SK-N-SH (cell line): Measurements from ENCODE around the gene APLP2. TPM values are rescaled to one million over a fixed set of nuclear protein-coding genes. Genes with fewer than 3 reads are reported as not detected.

ENCODE experiments used
- CTCF ChIA-PET: fragments of 300-600, 350-600 bp; formaldehyde crosslinking; extraction: SDS; loops from one replicate; lab custom pipeline; 2021; lab: Yijun Ruan, JAX
- POLR2A ChIA-PET: fragments of 350-600 bp; sonication (Branson Sonifier 250); formaldehyde crosslinking; extraction: SDS; loops from one replicate; lab custom pipeline; 2020; ENCODE audit warnings: antibody characterized with exemption, inconsistent platforms; lab: Yijun Ruan, JAX
- DNase-seq: peaks from one replicate; pipeline ENCODE4 v3.0.0; 2012
- H2AFZ ChIP-seq: fragments of 200-600 bp; sonication (generic); 2 replicates; pipeline ENCODE4 v1.8.1; 2016; ENCODE audit warnings: antibody characterized with exemption, mild to moderate bottlenecking, low read depth
- H3F3A ChIP-seq: fragments of 200-600 bp; sonication (generic); replicated peaks from 2 replicates; pipeline ENCODE3; 2016; ENCODE audit warnings: antibody characterized with exemption, mild to moderate bottlenecking; ENCODE audit not compliant: insufficient read depth
- H3K27ac ChIP-seq, 2 experiments: fragments of 200-500 bp in 1 of 2; fragments of 200-600 bp in 1 of 2; sonication (Bioruptor generic) in 1 of 2; sonication (generic), shearing (Covaris generic) in 1 of 2; 2 replicates each; pipeline versions ENCODE4 v1.5.1 to v1.6.1; 2014 to 2016; ENCODE audit warnings: low read depth in 2 of 2, inconsistent platforms in 1 of 2, low read length in 1 of 2, mild to moderate bottlenecking in 1 of 2, mixed read lengths in 1 of 2
- H3K27me3 ChIP-seq: fragments of 200-600 bp; sonication (generic), shearing (Covaris generic); 2 replicates; pipeline ENCODE4 v1.6.1; 2016; ENCODE audit warnings: mixed run types; ENCODE audit not compliant: insufficient read depth
- H3K36me3 ChIP-seq, 2 experiments: fragments of 200-500 bp in 1 of 2; fragments of 200-600 bp in 1 of 2; sonication (Bioruptor generic) in 1 of 2; sonication (generic) in 1 of 2; replicated peaks in 1 of 2; 2 replicates each; pipeline versions ENCODE3 to v1.5.1; 2014 to 2016; ENCODE audit warnings: low read length in 1 of 2, mild to moderate bottlenecking in 1 of 2; ENCODE audit not compliant: insufficient read depth in 2 of 2, control insufficient read depth in 1 of 2
- H3K4me1 ChIP-seq, 2 experiments: fragments of 200-500 bp in 1 of 2; fragments of 200-600 bp in 1 of 2; sonication (Bioruptor generic) in 1 of 2; sonication (generic), shearing (Covaris generic) in 1 of 2; 2 replicates each; pipeline versions ENCODE4 v1.5.1 to v1.6.1; 2014 to 2016; ENCODE audit warnings: low read depth in 1 of 2, low read length in 1 of 2, mixed run types in 1 of 2; ENCODE audit not compliant: insufficient read depth in 2 of 2, control insufficient read depth in 1 of 2
- H3K4me2 ChIP-seq: fragments of 200-600 bp; sonication (generic), shearing (Covaris generic); 2 replicates; pipeline ENCODE4 v1.6.1; 2017; ENCODE audit warnings: mixed run types
- H3K4me3 ChIP-seq, 2 experiments: fragments of 200-500 bp in 1 of 2; fragments of 200-600 bp in 1 of 2; sonication (Bioruptor generic) in 1 of 2; sonication (generic), shearing (Covaris generic) in 1 of 2; 2 replicates each; pipeline versions ENCODE4 v1.5.1 to v1.8.1; 2014 to 2016; ENCODE audit warnings: low read depth in 2 of 2, inconsistent platforms in 1 of 2, low read length in 1 of 2, mild to moderate bottlenecking in 1 of 2, mixed read lengths in 1 of 2, moderate library complexity in 1 of 2
- H3K79me2 ChIP-seq: fragments of 200-600 bp; sonication (generic); 2 replicates; pipeline ENCODE4 v1.8.1; 2017; ENCODE audit warnings: mild to moderate bottlenecking; ENCODE audit not compliant: insufficient read depth
- H3K9ac ChIP-seq: fragments of 200-600 bp; sonication (generic); 2 replicates; pipeline ENCODE4 v1.6.1; 2017; ENCODE audit warnings: mixed run types
- H3K9me2 ChIP-seq: fragments of 200-600 bp; sonication (generic); 2 replicates; pipeline ENCODE4 v1.6.1; 2017; ENCODE audit warnings: mixed run types
- H3K9me3 ChIP-seq: fragments of 200-600 bp; sonication (generic); 2 replicates; pipeline ENCODE4 v1.6.1; 2017; ENCODE audit warnings: mixed run types, mild to moderate bottlenecking, moderate library complexity
- H4K20me1 ChIP-seq: fragments of 200-600 bp; sonication (generic); 2 replicates; pipeline ENCODE4 v1.6.1; 2017; ENCODE audit warnings: mild to moderate bottlenecking, mixed run types; ENCODE audit not compliant: insufficient read depth
- CHD2 ChIP-seq: fragments of 150-350 bp; IDR thresholded peaks from 2 replicates; pipeline ENCODE4 v1.6.1; 2018; ENCODE audit warnings: low read length; ENCODE audit not compliant: partially characterized antibody
- CTCF ChIP-seq: fragments of 200-600 bp; sonication (generic); IDR thresholded peaks from 2 replicates; pipeline ENCODE4 v1.6.1; 2017; ENCODE audit warnings: antibody characterized with exemption, mild to moderate bottlenecking, moderate library complexity
- FOXM1 ChIP-seq: IDR thresholded peaks from 2 replicates; pipeline ENCODE4 v1.4.0; 2012; ENCODE audit warnings: low read depth, mild to moderate bottlenecking
- MXI1 ChIP-seq: IDR thresholded peaks from 2 replicates; pipeline ENCODE4 v1.6.1; 2012; ENCODE audit warnings: mild to moderate bottlenecking, low read depth, low read length, improper control_type of control experiment
- POLR2AphosphoS5 ChIP-seq: IDR thresholded peaks from 2 replicates; pipeline ENCODE4 v1.6.1; 2012; ENCODE audit warnings: low read depth, low read length
- RFX5 ChIP-seq: IDR thresholded peaks from 2 replicates; pipeline ENCODE4 v1.6.1; 2012; ENCODE audit warnings: mild to moderate bottlenecking, improper control_type of control experiment, low read length
- SMC3 ChIP-seq: IDR thresholded peaks from 2 replicates; pipeline ENCODE4 v1.6.1; 2012; ENCODE audit warnings: low read depth, low read length, improper control_type of control experiment
- USF1 ChIP-seq: IDR thresholded peaks from 2 replicates; pipeline ENCODE4 v1.4.0; 2012; ENCODE audit warnings: low read depth, borderline replicate concordance
- YY1 ChIP-seq: IDR thresholded peaks from 2 replicates; pipeline ENCODE4 v1.4.0; 2012; ENCODE audit warnings: low read depth, mild to moderate bottlenecking
- WGBS: methylation state at CpG from one replicate; pipeline ENCODE4 v1.1.6; 2017; ENCODE audit warnings: low lambda C conversion rate; 5-methylcytosine and 5-hydroxymethylcytosine counted together
- polyA plus RNA-seq, 3 experiments: library from polyadenylated mRNA; depleted of rRNA; stranded (reverse); fragments of >200 nt; gene quantifications; 2 replicates each; pipeline ENCODE4 v1.2.3, GENCODE V29; 2012
- TF ChIP-seq, protein P1 (sequence below): IDR thresholded peaks from 2 replicates; pipeline ENCODE4 v1.6.1; 2012; ENCODE audit warnings: mild to moderate bottlenecking, low read depth, low read length, moderate library complexity
- TF ChIP-seq, protein P2 (sequence below): IDR thresholded peaks from 2 replicates; pipeline ENCODE4; 2012
- TF ChIP-seq, protein P3 (sequence below): IDR thresholded peaks from 2 replicates; pipeline ENCODE4 v1.4.0; 2012; ENCODE audit warnings: low read depth, borderline replicate concordance
- TF ChIP-seq, protein P4 (sequence below): fragments of 150-350 bp; IDR thresholded peaks from 2 replicates; pipeline ENCODE4 v1.6.1; 2016; ENCODE audit warnings: mild to moderate bottlenecking, low read depth, low read length

The APLP2 gene
- polyA plus RNA-seq, 1 of the 3 experiments (the other 2 are of a cell fraction) = 424 TPM

- Histone ChIP-seq H2AFZ (no peak overlapping the region), H3K4me2 (no peak overlapping the region), H3K27ac (no peak overlapping the region), H3F3A (peaks cover 10% of the 10 kb centered on the region), H3K4me3 (no peak overlapping the region), H3K9ac (no peak overlapping the region), H3K36me3 (peaks cover 46 to 51% of the 10 kb centered on the region in 2 experiments), H3K27me3 (no peaks in the 10 kb centered on the region), H3K4me1 (peaks cover 0 to under 1% of the 10 kb centered on the region in 2 experiments; a peak in 1 of 4 replicates), H3K9me3 (no peaks in the 10 kb centered on the region), H3K9me2 (no peaks in the 10 kb centered on the region), H3K79me2 (peaks cover 72% of the 10 kb centered on the region), H4K20me1 (peaks cover 86% of the 10 kb centered on the region)
- ChIA-PET CTCF (interaction anchor here (3.4 kb wide), 1 partner anchor 11 kb away, joined by 21 read pairs; no protein-coding TSS in a partner anchor), POLR2A (no interaction called here)
- WGBS = 94% methylated on average over 5 of the region's 5 CpGs
- no peak for DNase-seq
- TF ChIP-seq RFX5 = no peak
- TF ChIP-seq, protein P1, sequence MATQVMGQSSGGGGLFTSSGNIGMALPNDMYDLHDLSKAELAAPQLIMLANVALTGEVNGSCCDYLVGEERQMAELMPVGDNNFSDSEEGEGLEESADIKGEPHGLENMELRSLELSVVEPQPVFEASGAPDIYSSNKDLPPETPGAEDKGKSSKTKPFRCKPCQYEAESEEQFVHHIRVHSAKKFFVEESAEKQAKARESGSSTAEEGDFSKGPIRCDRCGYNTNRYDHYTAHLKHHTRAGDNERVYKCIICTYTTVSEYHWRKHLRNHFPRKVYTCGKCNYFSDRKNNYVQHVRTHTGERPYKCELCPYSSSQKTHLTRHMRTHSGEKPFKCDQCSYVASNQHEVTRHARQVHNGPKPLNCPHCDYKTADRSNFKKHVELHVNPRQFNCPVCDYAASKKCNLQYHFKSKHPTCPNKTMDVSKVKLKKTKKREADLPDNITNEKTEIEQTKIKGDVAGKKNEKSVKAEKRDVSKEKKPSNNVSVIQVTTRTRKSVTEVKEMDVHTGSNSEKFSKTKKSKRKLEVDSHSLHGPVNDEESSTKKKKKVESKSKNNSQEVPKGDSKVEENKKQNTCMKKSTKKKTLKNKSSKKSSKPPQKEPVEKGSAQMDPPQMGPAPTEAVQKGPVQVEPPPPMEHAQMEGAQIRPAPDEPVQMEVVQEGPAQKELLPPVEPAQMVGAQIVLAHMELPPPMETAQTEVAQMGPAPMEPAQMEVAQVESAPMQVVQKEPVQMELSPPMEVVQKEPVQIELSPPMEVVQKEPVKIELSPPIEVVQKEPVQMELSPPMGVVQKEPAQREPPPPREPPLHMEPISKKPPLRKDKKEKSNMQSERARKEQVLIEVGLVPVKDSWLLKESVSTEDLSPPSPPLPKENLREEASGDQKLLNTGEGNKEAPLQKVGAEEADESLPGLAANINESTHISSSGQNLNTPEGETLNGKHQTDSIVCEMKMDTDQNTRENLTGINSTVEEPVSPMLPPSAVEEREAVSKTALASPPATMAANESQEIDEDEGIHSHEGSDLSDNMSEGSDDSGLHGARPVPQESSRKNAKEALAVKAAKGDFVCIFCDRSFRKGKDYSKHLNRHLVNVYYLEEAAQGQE = no peak
- TF ChIP-seq, protein P2, sequence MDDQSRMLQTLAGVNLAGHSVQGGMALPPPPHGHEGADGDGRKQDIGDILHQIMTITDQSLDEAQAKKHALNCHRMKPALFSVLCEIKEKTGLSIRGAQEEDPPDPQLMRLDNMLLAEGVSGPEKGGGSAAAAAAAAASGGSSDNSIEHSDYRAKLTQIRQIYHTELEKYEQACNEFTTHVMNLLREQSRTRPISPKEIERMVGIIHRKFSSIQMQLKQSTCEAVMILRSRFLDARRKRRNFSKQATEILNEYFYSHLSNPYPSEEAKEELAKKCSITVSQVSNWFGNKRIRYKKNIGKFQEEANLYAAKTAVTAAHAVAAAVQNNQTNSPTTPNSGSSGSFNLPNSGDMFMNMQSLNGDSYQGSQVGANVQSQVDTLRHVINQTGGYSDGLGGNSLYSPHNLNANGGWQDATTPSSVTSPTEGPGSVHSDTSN = no peak
- no peak for TF ChIP-seq FOXM1
- no peak for TF ChIP-seq YY1
- TF ChIP-seq MXI1 = no peak
- TF ChIP-seq SMC3 = no peak
- no peak for TF ChIP-seq CHD2
- TF ChIP-seq, protein P3, sequence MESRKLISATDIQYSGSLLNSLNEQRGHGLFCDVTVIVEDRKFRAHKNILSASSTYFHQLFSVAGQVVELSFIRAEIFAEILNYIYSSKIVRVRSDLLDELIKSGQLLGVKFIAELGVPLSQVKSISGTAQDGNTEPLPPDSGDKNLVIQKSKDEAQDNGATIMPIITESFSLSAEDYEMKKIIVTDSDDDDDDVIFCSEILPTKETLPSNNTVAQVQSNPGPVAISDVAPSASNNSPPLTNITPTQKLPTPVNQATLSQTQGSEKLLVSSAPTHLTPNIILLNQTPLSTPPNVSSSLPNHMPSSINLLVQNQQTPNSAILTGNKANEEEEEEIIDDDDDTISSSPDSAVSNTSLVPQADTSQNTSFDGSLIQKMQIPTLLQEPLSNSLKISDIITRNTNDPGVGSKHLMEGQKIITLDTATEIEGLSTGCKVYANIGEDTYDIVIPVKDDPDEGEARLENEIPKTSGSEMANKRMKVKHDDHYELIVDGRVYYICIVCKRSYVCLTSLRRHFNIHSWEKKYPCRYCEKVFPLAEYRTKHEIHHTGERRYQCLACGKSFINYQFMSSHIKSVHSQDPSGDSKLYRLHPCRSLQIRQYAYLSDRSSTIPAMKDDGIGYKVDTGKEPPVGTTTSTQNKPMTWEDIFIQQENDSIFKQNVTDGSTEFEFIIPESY = no peak
- no peak for TF ChIP-seq POLR2AphosphoS5
- TF ChIP-seq, protein P4, sequence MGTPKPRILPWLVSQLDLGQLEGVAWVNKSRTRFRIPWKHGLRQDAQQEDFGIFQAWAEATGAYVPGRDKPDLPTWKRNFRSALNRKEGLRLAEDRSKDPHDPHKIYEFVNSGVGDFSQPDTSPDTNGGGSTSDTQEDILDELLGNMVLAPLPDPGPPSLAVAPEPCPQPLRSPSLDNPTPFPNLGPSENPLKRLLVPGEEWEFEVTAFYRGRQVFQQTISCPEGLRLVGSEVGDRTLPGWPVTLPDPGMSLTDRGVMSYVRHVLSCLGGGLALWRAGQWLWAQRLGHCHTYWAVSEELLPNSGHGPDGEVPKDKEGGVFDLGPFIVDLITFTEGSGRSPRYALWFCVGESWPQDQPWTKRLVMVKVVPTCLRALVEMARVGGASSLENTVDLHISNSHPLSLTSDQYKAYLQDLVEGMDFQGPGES = no peak
- TF ChIP-seq USF1 = no peak
- TF ChIP-seq CTCF = no peak
These were observed 51.8 kb downstream of the APLP2 start for GRCh38 chr11:130121445-130121978.
